GM18517 (cell line): ENCODE results near the gene AKIRIN2.

ENCODE experiments used
- ATAC-seq: cut with Tn5 transposase; IDR thresholded peaks from one replicate; pipeline ENCODE4 v1.9.1; 2021; ENCODE audit warnings: mild to moderate bottlenecking, moderate library complexity; ENCODE audit not compliant: unreplicated experiment

Gene AKIRIN2

DNA sequence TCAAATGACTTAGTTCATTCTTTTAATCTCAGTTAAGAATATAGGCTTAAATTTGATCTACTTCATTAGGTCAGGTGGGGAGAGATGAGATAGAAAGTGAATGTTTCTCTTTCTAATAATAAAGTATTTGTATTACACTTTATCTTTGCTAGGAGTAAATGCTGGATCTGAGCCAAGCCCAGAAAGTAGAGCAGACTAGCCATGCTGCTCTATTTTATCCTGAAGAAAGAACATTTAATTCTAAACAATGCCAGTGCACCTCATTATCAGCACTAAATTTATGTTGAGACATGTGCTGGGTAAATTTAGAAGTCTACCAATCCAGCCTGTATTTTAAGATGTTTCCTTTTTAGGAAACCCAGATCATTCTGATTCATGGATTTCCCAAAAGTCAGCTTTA lies 43.5 kb downstream of the AKIRIN2 start:
- no peak for ATAC-seq

DNA sequence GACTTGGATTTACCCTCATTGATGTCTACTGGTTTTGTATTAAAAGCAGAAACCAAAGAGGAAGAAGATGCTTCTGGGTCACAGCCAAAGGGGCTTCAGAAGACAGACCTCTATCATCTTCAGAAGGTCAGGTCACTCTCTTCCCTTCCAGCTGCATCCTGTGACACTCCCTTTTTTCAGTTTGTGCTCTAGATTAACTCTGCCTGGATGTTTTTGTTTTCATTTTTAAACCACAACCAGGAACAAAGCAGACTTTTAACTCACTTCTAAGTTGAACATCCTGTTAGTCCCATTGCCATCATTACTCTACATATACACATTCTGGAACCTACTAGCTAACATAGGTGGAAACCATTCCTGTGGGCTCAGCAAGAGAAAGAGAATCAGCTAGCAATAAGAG lies 45.2 kb downstream of the AKIRIN2 start:
- peak; percentile 60 for ATAC-seq

DNA sequence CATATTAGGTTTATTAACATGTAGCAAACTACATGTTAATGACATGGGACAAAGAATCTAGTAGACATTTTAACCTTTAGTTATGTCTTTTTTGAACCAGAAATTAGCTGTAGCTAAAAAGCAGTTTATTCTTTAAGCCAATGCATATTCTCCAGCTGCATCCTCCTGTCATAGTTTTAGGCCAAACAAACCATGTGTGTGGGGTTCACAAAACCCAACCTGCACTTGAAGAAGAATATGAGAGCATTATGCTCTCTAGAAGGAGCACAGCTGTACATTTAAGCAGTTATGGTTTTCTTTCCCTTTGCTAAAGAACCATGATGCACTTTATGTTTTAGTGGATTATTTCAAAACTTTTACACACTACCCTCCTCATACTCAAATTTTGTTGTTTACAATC lies 46.2 kb downstream of the AKIRIN2 start:
- no peak for ATAC-seq

DNA sequence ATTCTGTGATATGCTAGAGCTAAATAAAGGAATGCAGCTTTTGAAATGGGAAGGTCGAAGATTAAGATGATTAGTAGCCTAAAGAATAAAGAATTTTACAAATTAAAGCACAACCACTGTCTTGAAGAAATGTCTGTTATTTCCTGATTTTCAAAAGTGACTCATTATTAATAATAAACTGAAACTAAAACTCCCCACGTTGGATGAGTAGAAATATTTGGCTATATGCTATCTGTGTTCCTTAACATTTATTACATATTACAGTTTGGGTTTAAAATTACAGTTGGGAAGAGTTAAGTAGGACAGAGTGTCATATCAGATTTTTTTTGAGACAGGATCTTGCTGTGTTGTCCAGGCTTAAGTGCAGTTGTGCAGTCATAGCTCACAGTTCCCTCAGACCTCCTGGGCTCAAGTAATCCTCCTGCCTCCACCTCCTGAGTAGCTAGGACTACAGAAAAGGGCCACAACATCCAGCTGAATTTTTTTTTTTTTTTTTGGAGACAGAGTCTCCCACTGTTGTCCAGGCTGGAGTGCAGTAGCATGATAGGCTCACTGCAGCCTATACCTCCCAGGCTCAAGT lies 47.1 kb downstream of the AKIRIN2 start:
- no peak for ATAC-seq

DNA sequence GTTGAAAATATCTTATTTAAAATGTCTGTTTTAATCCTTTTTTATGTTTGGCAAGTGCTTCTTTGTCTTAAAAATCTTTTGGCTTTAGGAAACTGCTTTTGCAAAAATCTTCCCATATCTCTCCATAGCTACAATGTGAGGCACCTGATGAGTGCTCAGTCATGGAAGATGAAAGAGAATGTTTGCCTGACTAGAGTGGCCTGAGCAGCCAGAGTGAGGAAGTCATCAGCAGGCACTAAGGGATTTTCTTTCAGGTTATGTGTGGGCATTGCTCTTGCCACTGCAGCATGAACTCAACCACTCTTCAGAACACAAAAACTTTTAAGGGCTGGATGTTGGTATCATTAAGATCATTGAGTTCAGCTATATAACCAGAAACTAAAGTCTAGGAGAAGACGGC lies 47.9 kb downstream of the AKIRIN2 start:
- no peak for ATAC-seq

DNA sequence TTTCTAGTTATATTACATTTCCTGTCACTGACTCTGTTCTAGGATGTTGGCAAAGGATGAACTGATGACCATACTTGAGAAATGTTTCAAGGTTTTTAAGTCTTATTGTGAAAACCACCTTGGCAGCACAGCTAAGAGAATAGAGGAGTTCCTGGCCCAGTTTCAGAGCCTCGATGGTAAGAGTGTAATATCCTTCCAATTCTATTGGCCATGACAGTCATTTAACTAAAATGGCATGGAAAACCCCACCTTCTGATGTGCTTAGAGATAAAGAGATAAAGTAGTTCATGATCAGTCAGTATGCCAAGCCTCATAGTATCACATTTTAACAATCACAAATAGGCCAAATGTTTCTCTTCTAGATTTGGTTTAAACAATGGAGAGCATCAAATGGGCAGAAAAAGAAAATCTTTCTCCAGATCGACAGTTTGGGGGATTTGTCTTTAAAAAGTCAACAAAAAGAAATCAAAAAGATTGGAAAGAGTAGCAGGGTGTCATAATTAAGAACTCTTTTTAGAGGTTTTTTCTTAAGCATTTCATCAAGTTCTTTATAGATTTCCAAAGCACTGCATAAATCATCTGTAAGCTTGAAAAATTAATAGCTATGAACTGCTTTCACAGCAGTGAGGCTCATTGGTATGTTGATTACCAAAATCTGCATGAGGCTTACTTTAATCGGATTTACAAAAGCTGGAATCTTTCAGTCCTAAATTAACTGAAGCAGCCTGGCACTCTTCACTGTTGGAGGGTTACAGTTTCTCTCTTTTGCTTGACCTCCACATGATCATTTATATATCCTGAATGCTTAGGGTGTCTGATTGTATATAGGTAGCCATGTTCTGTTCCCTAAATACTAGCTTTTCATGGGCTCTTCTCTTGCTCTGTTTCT lies 48.7 kb downstream of the AKIRIN2 start:
- ATAC-seq, result no peak

DNA sequence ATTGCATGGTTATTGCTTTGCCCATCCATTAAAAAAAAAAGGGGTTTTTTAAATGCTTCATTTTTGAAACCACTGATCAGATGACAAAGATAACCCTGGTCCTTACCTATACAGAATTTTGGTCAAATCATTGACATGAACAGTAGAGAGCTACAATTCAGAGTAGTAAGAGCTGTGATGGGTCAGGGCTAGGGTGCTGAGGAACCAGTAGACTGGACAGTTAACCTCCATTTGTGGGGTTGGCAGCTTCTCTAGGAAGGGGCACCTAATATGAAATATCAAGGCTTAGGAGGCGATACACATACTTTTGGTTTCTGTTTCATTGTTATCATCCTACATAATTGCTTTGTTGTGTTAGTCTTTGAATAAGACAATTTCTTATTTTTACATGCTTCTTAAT lies 57.0 kb downstream of the AKIRIN2 start:
- ATAC-seq, result no peak

DNA sequence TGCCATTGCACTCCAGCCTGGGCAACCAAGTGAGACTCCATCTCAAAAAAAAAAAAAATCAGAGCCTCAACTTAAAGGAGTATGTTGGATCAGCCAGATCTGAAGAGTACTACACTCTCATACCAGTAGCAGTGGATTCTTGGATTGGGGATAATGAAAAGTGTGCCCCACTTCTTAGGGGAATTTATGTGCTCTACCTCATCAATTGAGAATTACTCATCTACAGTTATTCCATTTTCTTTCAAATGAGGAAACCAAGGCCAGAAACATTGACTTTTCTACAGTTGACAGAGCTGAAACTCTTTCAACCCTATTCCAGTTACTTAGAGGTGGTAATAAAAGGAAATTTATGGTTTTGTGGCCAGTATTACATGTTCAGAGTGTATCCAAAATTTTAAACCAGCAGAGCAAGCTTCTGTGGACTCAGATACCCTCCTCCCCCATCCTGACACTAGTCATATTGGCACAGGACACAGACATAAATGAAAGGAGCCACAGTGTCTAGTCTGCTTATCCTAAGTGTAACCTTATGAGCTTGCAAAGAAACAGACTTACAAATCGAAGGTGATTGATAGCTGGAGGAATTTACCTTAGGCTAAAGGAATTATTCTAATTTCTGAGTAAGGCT lies 60.9 kb downstream of the AKIRIN2 start:
- no peak for ATAC-seq

DNA sequence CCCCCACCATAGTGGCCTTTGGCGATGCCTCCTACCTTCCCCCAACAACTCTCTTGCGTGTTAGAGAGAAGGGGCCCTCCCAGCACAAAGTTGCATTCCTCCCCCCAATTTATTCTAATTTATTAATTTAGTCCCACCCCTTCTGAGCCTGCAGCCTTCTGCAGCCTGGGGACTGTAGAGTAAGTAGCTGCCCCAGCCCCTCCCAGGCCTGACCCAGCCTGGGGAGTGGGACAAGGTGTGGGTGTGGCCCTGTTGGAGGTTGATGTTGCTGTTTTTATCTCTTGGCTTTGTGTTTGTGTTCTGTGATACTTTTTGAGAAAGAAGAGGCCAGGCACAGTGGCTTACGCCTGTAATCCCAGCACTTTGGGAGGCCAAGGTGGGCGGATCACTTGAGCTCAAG lies 62.7 kb downstream of the AKIRIN2 start:
- ATAC-seq, result no peak

DNA sequence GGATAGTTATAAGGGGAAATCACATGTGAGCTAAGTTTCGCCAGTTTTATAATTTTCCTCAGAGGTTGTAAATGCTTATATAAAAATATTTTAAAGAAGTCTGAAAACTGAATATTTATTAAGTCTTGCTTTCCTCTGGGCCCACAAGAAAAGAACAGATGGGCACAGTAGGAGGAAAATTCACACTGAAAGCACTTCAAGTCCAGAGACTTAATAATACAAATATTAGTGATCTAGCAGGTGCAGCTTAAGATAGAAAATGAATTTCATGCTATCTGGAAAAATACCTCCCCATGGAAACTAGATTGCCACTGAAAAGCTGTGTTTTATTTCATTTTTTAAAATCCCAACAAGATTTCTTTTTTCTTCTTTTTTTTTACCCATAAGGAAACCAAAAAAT lies 64.9 kb downstream of the AKIRIN2 start:
- no peak for ATAC-seq

DNA sequence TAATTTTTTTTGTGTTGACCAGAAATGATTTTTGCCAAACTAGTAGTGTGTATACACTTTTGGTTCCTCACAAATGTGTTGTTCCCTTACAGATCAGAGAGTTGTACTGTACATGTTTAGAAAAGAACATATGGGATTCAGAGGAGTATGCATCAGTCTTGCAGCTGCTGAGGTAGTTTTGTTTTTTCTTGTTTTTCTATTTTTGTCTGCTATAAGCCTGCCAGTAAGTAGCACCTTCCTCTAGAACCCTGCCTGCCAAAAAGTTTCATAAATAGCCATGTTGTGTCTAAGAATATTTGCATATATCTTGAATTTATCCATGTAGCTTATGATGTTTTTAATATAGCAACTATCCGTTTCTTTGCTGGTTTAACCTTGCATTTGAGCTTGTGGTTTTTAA lies 65.7 kb downstream of the AKIRIN2 start:
- peak; percentile 57 for ATAC-seq

DNA sequence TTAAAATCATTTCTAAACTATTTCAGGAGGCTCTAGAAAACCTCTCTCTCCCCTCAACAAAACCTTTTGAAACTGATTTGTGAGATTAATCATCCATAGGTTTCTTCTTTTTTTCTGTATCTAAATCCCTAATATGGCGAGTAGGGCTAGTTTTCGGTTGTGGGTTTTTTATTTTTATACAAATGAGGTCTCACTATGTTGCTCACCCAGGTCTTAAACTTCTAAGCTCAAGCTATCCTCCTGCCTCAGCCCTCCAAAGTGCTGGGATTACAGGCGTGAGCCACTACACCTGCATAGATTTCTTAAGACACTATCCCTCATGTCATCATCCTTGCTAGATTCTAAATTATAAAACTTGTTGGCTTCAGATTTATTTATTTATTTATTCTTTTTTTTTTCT lies 68.2 kb downstream of the AKIRIN2 start:
- no peak for ATAC-seq

DNA sequence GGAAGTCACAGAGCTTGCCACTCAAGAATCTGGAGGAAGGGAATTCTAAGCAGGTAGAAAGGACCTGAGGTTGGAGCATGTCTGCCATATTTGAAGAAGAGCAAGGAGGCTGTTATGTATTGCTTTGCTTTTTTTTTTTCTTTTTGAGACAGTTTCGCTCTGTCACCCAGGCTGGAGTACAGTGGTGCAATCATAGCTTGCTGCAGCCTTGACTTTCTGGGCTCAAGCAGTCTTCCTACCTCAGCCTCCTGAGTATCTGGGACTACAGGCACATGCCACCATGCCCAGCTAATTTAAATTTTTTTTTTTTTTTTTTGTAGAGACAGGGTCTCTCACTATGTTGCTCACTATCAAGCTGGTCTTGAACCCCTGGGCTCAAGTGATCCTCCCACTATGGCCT lies 71.3 kb downstream of the AKIRIN2 start:
- ATAC-seq, result no peak

DNA sequence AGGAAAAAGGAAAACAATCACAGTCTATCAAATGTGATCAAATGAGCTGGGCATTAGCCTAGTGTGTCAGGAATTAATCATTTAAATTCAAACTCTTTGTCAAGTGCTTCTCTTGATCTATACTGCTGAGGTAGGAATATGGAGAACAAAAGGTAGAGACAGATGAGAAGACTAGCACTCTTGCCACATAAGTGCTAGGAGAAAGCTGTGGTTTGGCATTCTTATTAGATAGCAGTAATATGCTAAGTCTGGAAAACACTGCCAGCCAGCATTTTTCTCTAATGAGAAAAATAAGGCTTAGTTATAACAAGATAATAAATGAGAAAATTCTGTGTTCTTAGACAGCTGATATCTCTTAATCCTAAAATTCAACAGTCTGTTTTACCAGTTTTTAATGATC lies 73.2 kb downstream of the AKIRIN2 start:
- ATAC-seq, result no peak

DNA sequence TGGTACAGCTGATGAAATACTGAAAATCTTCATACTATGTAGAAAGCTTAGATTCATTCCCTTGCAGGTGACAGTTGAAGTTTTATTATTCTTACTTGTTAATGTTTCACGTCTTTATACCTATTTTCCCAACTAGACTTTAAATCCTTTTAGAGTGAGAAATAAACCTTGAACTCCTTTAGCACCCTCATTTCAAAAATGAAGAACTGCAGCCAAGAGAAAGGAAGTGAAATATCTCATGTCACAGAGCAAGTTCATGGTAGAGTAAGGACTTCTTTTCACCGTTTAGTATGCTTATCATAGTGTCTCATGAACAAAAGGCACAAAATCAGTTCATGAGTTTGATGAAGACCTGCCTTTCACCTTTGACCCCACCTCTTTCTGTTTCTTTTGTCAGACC lies 73.6 kb downstream of the AKIRIN2 start:
- no peak for ATAC-seq
